ENCODE measurements around the gene GFRAL.

GFRAL gene

GRCh38 chr6:55327169-55327568 is at the start of gene GFRAL:
GFRAL (plus strand) TSS chr6:55327469; CDS start chr6:55327555, 86 bp downstream.
- TF ChIP-seq CTCF (IDR thresholded peaks at IDR 0.05; ENCODE audit: low read depth, low read length, missing control alignments), result no peak
- DNase-seq (ENCODE audit: low read depth), result no peak
- no peak within 1 kb of the TSS for H3K4me3 ChIP-seq (ENCODE audit: low read depth, low read length)
- in situ Hi-C loops (cut with HindIII; ENCODE audit: low sequenced_read_pairs), result no loop called here

- no peak for TF ChIP-seq CTCF (IDR thresholded peaks at IDR 0.05; ENCODE audit: low read depth, low read length, missing control alignments)
- in situ Hi-C loops (cut with HindIII; ENCODE audit: low sequenced_read_pairs), result loop anchor here (25.0 kb wide), 1 partner anchor 685 kb away; no protein-coding TSS in a partner anchor
- no peak for DNase-seq (ENCODE audit: low read depth)
- no peak overlapping the region for H3K4me3 ChIP-seq (ENCODE audit: low read depth, low read length)
Observed at GRCh38 chr6:55277646-55278045, 49.6 kb upstream of the GFRAL start.

GRCh38 chr6:55281215-55281614 is 46.1 kb upstream of the GFRAL start:
- in situ Hi-C loops (cut with HindIII; ENCODE audit: low sequenced_read_pairs), result loop anchor here (25.0 kb wide), 1 partner anchor 681 kb away; no protein-coding TSS in a partner anchor
- no peak for TF ChIP-seq CTCF (IDR thresholded peaks at IDR 0.05; ENCODE audit: low read depth, low read length, missing control alignments)

GRCh38 chr6:55282115-55282514 is 45.2 kb upstream of the GFRAL start:
- in situ Hi-C loops (cut with HindIII; ENCODE audit: low sequenced_read_pairs), result loop anchor here (25.0 kb wide), 1 partner anchor 680 kb away; no protein-coding TSS in a partner anchor
- no peak for TF ChIP-seq CTCF (IDR thresholded peaks at IDR 0.05; ENCODE audit: low read depth, low read length, missing control alignments)
- H3K4me3 ChIP-seq (ENCODE audit: low read depth, low read length), result no peak overlapping the region
- no peak for DNase-seq (ENCODE audit: low read depth)

More at GRCh38 chr6:55281215-55281614, 46.1 kb upstream of the GFRAL start:
- no peak overlapping the region for H3K4me3 ChIP-seq (ENCODE audit: low read depth, low read length)
- DNase-seq (ENCODE audit: low read depth), result no peak

- TF ChIP-seq CTCF (IDR thresholded peaks at IDR 0.05; ENCODE audit: low read depth, low read length, missing control alignments), result no peak
- in situ Hi-C loops (cut with HindIII; ENCODE audit: low sequenced_read_pairs), result loop anchor here (25.0 kb wide), 1 partner anchor 675 kb away; no protein-coding TSS in a partner anchor
- no peak overlapping the region for H3K4me3 ChIP-seq (ENCODE audit: low read depth, low read length)
- no peak for DNase-seq (ENCODE audit: low read depth)
Observed at GRCh38 chr6:55286824-55287223, 40.4 kb upstream of the GFRAL start.

GRCh38 chr6:55290736-55291135 is 36.5 kb upstream of the GFRAL start:
- no peak for DNase-seq (ENCODE audit: low read depth)
- TF ChIP-seq CTCF (IDR thresholded peaks at IDR 0.05; ENCODE audit: low read depth, low read length, missing control alignments), result no peak
- no peak overlapping the region for H3K4me3 ChIP-seq (ENCODE audit: low read depth, low read length)
- in situ Hi-C loops (cut with HindIII; ENCODE audit: low sequenced_read_pairs), result loop anchor here (25.0 kb wide), 1 partner anchor 672 kb away; no protein-coding TSS in a partner anchor
